HepG2 (cell line): ENCODE data around the gene TLE1. TPM values are rescaled to one million over a fixed set of nuclear protein-coding genes. Genes with fewer than 3 reads are reported as not detected.

Experiments used
- ATAC-seq: fragments of 200-7000 bp; cut with Tn5 transposase; 3 replicates; pipeline ENCODE4 v1.9.1; 2020; ENCODE audit warnings: mild to moderate bottlenecking, moderate library complexity
- BruUV-seq: library from RNA; stranded (reverse); fragments of 400-500 nt; replicated peaks from 2 replicates; lab custom pipeline; 2021; lab: Mats Ljungman, UMichigan
- CTCF ChIA-PET: fragments of 300-600 bp; formaldehyde crosslinking; extraction: SDS; loops from one replicate; lab custom pipeline; 2021; ENCODE audit warnings: low total read pairs, inconsistent platforms, low intra/inter-chr PET ratio; lab: Yijun Ruan, JAX
- POLR2A ChIA-PET: fragments of 350-600 bp; sonication (Branson Sonifier 250); formaldehyde crosslinking; loops from one replicate; lab custom pipeline; 2020; ENCODE audit warnings: antibody characterized with exemption, inconsistent platforms; lab: Yijun Ruan, JAX
- DNase-seq: peaks from one replicate; pipeline ENCODE4 v3.0.0-alpha.2; 2015; ENCODE audit warnings: low spot score
- FAIRE-seq: peaks from 3 replicates; lab custom pipeline; 2011; peaks lifted over from hg19 to GRCh38; lab: Jason Lieb, UNC
- H2AFZ ChIP-seq: one replicate; pipeline ENCODE4 v1.6.1; 2011; ENCODE audit warnings: low read length, inconsistent platforms
- H3K27ac ChIP-seq: fragments of 300-600 bp; 3 replicates; pipeline ENCODE4 v1.8.0; 2011; ENCODE audit warnings: mixed run types, mild to moderate bottlenecking, mixed read lengths, low read length, inconsistent platforms; ENCODE audit not compliant: insufficient read depth; ENCODE audit errors: extremely low read length
- H3K27me3 ChIP-seq, 2 experiments: fragments of 200-600 bp in 1 of 2; 2 replicates in 1 of 2; 3 replicates in 1 of 2; pipeline versions ENCODE4 v1.6.0 to v1.8.0; 2011; ENCODE audit warnings: low read length in 2 of 2, mild to moderate bottlenecking in 2 of 2, moderate library complexity in 2 of 2, inconsistent platforms in 1 of 2; ENCODE audit not compliant: insufficient read depth in 2 of 2, control insufficient read depth in 1 of 2
- H3K36me3 ChIP-seq, 2 experiments: fragments of 200-600 bp in 1 of 2; replicated peaks in 1 of 2; 2 replicates in 1 of 2; 3 replicates in 1 of 2; pipeline versions ENCODE4 v1.5.1 to v1.8.0; 2011; ENCODE audit warnings: low read length in 2 of 2, inconsistent platforms in 1 of 2; ENCODE audit not compliant: insufficient read depth in 2 of 2, control insufficient read depth in 1 of 2
- H3K4me1 ChIP-seq: 2 replicates; pipeline ENCODE4 v1.5.1; 2012; ENCODE audit warnings: low read length, inconsistent platforms; ENCODE audit not compliant: insufficient read depth
- H3K4me2 ChIP-seq: 2 replicates; pipeline ENCODE4 v1.6.0; 2011; ENCODE audit warnings: low read depth, low read length, inconsistent platforms
- H3K4me3 ChIP-seq, 3 experiments: fragments of 200-600 bp in 1 of 3; sonication (generic), shearing (Covaris generic) in 1 of 3; replicated peaks in 1 of 3; 2 replicates each; pipeline ENCODE4 v1.5.1; 2011 to 2016; ENCODE audit warnings: low read length in 3 of 3, inconsistent platforms in 2 of 3, low read depth in 2 of 3, mild to moderate bottlenecking in 2 of 3, control low read depth in 1 of 3, mixed read lengths in 1 of 3; ENCODE audit not compliant: insufficient read depth in 1 of 3
- H3K79me2 ChIP-seq: one replicate; pipeline ENCODE4 v1.6.1; 2011; ENCODE audit warnings: low read length, inconsistent platforms; ENCODE audit not compliant: insufficient read depth
- H3K9ac ChIP-seq: 2 replicates; pipeline ENCODE4 v1.6.0; 2011; ENCODE audit warnings: mild to moderate bottlenecking, low read depth, low read length, inconsistent platforms; ENCODE audit not compliant: insufficient read depth
- H3K9me3 ChIP-seq: 2 replicates; pipeline ENCODE4 v1.5.1; 2012; ENCODE audit warnings: mild to moderate bottlenecking, low read length
- H4K20me1 ChIP-seq: 2 replicates; pipeline ENCODE4 v1.6.0; 2011; ENCODE audit warnings: inconsistent platforms, mild to moderate bottlenecking, low read length, moderate library complexity; ENCODE audit not compliant: insufficient read depth
- DMAP1 ChIP-seq: IDR thresholded peaks from 2 replicates; pipeline ENCODE4 v1.6.1; 2016
- HNF1B ChIP-seq: sonication (generic); formaldehyde crosslinking; IDR thresholded peaks from 2 replicates; pipeline ENCODE4 v1.5.1; 2020; ENCODE audit warnings: mild to moderate bottlenecking, moderate library complexity, missing genetic modification reagents
- MTERF4 ChIP-seq: sonication (generic); formaldehyde crosslinking; IDR thresholded peaks from 2 replicates; pipeline ENCODE4 v1.8.0; 2023; ENCODE audit warnings: mild to moderate bottlenecking, missing genetic modification reagents
- RELA ChIP-seq: sonication (generic); formaldehyde crosslinking; IDR thresholded peaks from 2 replicates; pipeline ENCODE4 v1.4.0; 2020; ENCODE audit warnings: missing genetic modification reagents
- ZNF101 ChIP-seq: sonication (generic); formaldehyde crosslinking; IDR thresholded peaks from 2 replicates; pipeline ENCODE4 v1.4.0; 2020; ENCODE audit warnings: mild to moderate bottlenecking, low read depth, missing genetic modification reagents, borderline replicate concordance
- ZNF607 ChIP-seq: sonication (generic); formaldehyde crosslinking; IDR thresholded peaks from 2 replicates; pipeline ENCODE4 v1.5.1; 2020; ENCODE audit warnings: missing genetic modification reagents, mild to moderate bottlenecking, borderline replicate concordance
- ZNF720 ChIP-seq: sonication (generic); formaldehyde crosslinking; IDR thresholded peaks from 2 replicates; pipeline ENCODE4 v1.4.0; 2020; ENCODE audit warnings: missing genetic modification reagents
- ZNF800 ChIP-seq: sonication (generic); formaldehyde crosslinking; IDR thresholded peaks from 2 replicates; pipeline ENCODE4 v1.4.0; 2020; ENCODE audit warnings: missing genetic modification reagents
- WGBS: methylation state at CpG from one replicate; pipeline ENCODE4 v1.1.6; 2017; ENCODE audit warnings: low lambda C conversion rate; 5-methylcytosine and 5-hydroxymethylcytosine counted together
- in situ Hi-C: cut with HindIII; loops from 2 replicates; pipeline ENCODE4 v1.10.0; 2017; ENCODE audit warnings: low pct_unique_long_range_greater_than_20kb; ENCODE audit not compliant: extremely low pct_ligation_motif_present
- intact Hi-C: fragments of 100-400 bp; cut with micrococcal nuclease; formaldehyde crosslinking; loops from one replicate; pipeline ENCODE4 v1.10.0; 2022; ENCODE audit not compliant: unreplicated experiment
- polyA plus RNA-seq, 8 experiments: library from polyadenylated mRNA; depleted of rRNA in 3 of 8; stranded (reverse) in 7 of 8; unstranded in 1 of 8; fragments of >200 nt; fragmentation: Illumina TruSeq in 4 of 8; extraction: Trizol in 4 of 8; gene quantifications; 2 replicates each; pipeline versions ENCODE4 v1.2.1 to v1.2.3, GENCODE V29; 2011 to 2016; ENCODE audit warnings: low read depth in 4 of 8, missing spikeins in 1 of 8, mixed read lengths in 1 of 8; ENCODE audit not compliant: insufficient read depth in 1 of 8
- total RNA-seq, 5 experiments: library from RNA; depleted of rRNA; stranded (reverse); fragments of >200 nt; fragmentation: Illumina TruSeq; extraction: Trizol; gene quantifications; 2 replicates each; pipeline ENCODE4 v1.2.3, GENCODE V29; 2016; ENCODE audit warnings: low read depth in 1 of 5

Gene TLE1
- total and polyA plus RNA-seq, 2 of the 13 experiments (the other 11 are each of a cell fraction or from before 2014, with no cell fraction given) = 35.9 to 109 TPM

GRCh38 chr9:81671880-81672280, 17.5 kb downstream of the TLE1 start:
- intact Hi-C loops = no loop called here
- no TSS peak for BruUV-seq
- Histone ChIP-seq H3K36me3 (peaks cover 14 to 60% of the 10 kb centered on the region in 2 experiments), H3K4me2 (no peak overlapping the region), H3K27me3 (no peaks in the 10 kb centered on the region), H3K9ac (no peak overlapping the region), H3K4me1 (peaks cover 49% of the 10 kb centered on the region), H3K4me3 (no peak overlapping the region), H3K79me2 (peaks cover 90% of the 10 kb centered on the region), H4K20me1 (peaks cover 61% of the 10 kb centered on the region), H3K9me3 (no peaks in the 10 kb centered on the region), H2AFZ (no peak overlapping the region), H3K27ac (no peak overlapping the region)
- no peak for ATAC-seq
- DNase-seq = no peak
- POLR2A ChIA-PET = interaction anchor here (0.6 to 2.5 kb wide), 3 partner anchors 14 to 83 kb away, joined by 3 to 8 read pairs (median 6); partner anchors contain the start of gene TLE1
- in situ Hi-C loops = no loop called here
- TF ChIP-seq DMAP1 (CRISPR knock-in tag) = no peak
- TF ChIP-seq ZNF720 = no peak
- no peak for TF ChIP-seq RELA (CRISPR knock-in tag)
- TF ChIP-seq HNF1B (CRISPR knock-in tag) = no peak
- no peak for TF ChIP-seq MTERF4
- TF ChIP-seq ZNF101 (CRISPR knock-in tag) = no peak
- TF ChIP-seq ZNF800 (CRISPR knock-in tag) = no peak
- TF ChIP-seq ZNF607 (CRISPR knock-in tag) = no peak
- no peak for FAIRE-seq
- CTCF ChIA-PET = interaction anchor here (0.7 kb wide), 1 partner anchor 37 kb away, joined by 3 read pairs; no protein-coding TSS in a partner anchor
- WGBS = 100% methylated on average over 3 of the region's 3 CpGs
